B cell (primary cell): Measurements from ENCODE around the gene ALDH1A1. TPM values are rescaled to one million over a fixed set of nuclear protein-coding genes. Genes with fewer than 3 reads are reported as not detected.

Experiments
- ATAC-seq: fragments of 200-7000 bp; cut with Tn5 transposase; one replicate; pipeline ENCODE4 v1.10.0; 2021; ENCODE audit warnings: low read depth, mild to moderate bottlenecking, moderate number of reproducible peaks, moderate library complexity
- CTCF ChIA-PET: fragments of 350-600 bp; sonication (Branson Sonifier 250); formaldehyde crosslinking; loops from one replicate; lab custom pipeline; 2021; ENCODE audit warnings: antibody characterized with exemption, inconsistent platforms; lab: Charles Lee
- POLR2A ChIA-PET: fragments of 350-600 bp; sonication (Branson Sonifier 250); formaldehyde crosslinking; loops from one replicate; lab custom pipeline; 2021; ENCODE audit warnings: antibody characterized with exemption; lab: Charles Lee
- DNase-seq: peaks from one replicate; pipeline ENCODE4 v3.0.0; 2013
- H2AFZ ChIP-seq: 2 replicates; pipeline ENCODE4 v1.6.1; 2012; ENCODE audit warnings: mild to moderate bottlenecking, low read depth, low read length; ENCODE audit not compliant: insufficient read depth, poor library complexity, severe bottlenecking
- H3K27ac ChIP-seq, 2 donors: 1 replicate in 1 of 2; 2 replicates in 1 of 2; pipeline ENCODE4 v1.5.1; 2012 to 2013; ENCODE audit warnings: low read length in 2 of 2, mild to moderate bottlenecking in 2 of 2, moderate library complexity in 1 of 2
- H3K27me3 ChIP-seq, 4 experiments: fragments of 200-600 bp in 1 of 4; sonication (generic) in 1 of 4; replicated peaks in 1 of 4; 1 replicate in 2 of 4; 2 replicates in 2 of 4; pipeline versions ENCODE4 v1.6.1 to v1.7.0; 2013 to 2016; ENCODE audit warnings: low read length in 3 of 4, mild to moderate bottlenecking in 2 of 4, mixed read lengths in 1 of 4, moderate library complexity in 1 of 4; ENCODE audit not compliant: insufficient read depth in 4 of 4, control insufficient read depth in 3 of 4; ENCODE audit errors: control extremely low read depth in 1 of 4
- H3K36me3 ChIP-seq, 2 experiments: replicated peaks in 1 of 2; 1 replicate in 1 of 2; 2 replicates in 1 of 2; pipeline versions ENCODE4 v1.6.1 to v1.7.1; 2013; ENCODE audit warnings: low read length in 1 of 2; ENCODE audit not compliant: insufficient read depth in 2 of 2, control insufficient read depth in 1 of 2; ENCODE audit errors: control extremely low read depth in 1 of 2, extremely low read depth in 1 of 2
- H3K4me1 ChIP-seq, 2 donors: fragments of 200-600 bp in 1 of 2; sonication (generic) in 1 of 2; 1 replicate in 1 of 2; 2 replicates in 1 of 2; pipeline versions ENCODE4 v1.5.1 to v1.6.1; 2013 to 2017; ENCODE audit warnings: low read length in 2 of 2; ENCODE audit not compliant: control insufficient read depth in 2 of 2, insufficient read depth in 2 of 2
- H3K4me2 ChIP-seq: replicated peaks from 2 replicates; pipeline ENCODE3; 2012; ENCODE audit warnings: mild to moderate bottlenecking, low read depth, low read length; ENCODE audit not compliant: poor library complexity, severe bottlenecking
- H3K4me3 ChIP-seq, 5 experiments: fragments of 200-600 bp in 1 of 5; sonication (generic) in 1 of 5; 1 replicate in 3 of 5; 2 replicates in 2 of 5; pipeline versions ENCODE4 v1.5.1 to v1.7.0; 2011 to 2016; ENCODE audit warnings: low read length in 4 of 5, mild to moderate bottlenecking in 4 of 5, low read depth in 2 of 5, control low read depth in 1 of 5, moderate library complexity in 1 of 5; ENCODE audit not compliant: insufficient read depth in 1 of 5; ENCODE audit errors: control extremely low read depth in 1 of 5, extremely low read depth in 1 of 5
- H3K79me2 ChIP-seq: fragments of 200-600 bp; sonication (generic); one replicate; pipeline ENCODE4 v1.6.0; 2016; ENCODE audit warnings: low read length; ENCODE audit not compliant: control insufficient read depth, insufficient read depth
- H3K9ac ChIP-seq: fragments of 200-600 bp; sonication (generic); 2 replicates; pipeline ENCODE4 v1.6.1; 2017; ENCODE audit warnings: mild to moderate bottlenecking, low read length, moderate library complexity
- H3K9me3 ChIP-seq, 3 donors: one replicate each; pipeline versions ENCODE4 v1.6.1 to v1.7.1; 2013; ENCODE audit warnings: low read length in 2 of 3; ENCODE audit not compliant: control insufficient read depth in 2 of 3, insufficient read depth in 1 of 3; ENCODE audit errors: control extremely low read depth in 1 of 3
- H4K20me1 ChIP-seq: 2 replicates; pipeline ENCODE4 v1.6.0; 2012; ENCODE audit warnings: mild to moderate bottlenecking, low read length; ENCODE audit not compliant: insufficient read depth, control insufficient read depth, poor library complexity, severe bottlenecking
- H3K27ac Mint-ChIP-seq: one replicate; pipeline ENCODE4 v1.8.0; 2021; ENCODE audit warnings: mixed read lengths
- H3K27me3 Mint-ChIP-seq: one replicate; pipeline ENCODE4 v1.8.0; 2021; ENCODE audit warnings: mixed read lengths
- H3K4me1 Mint-ChIP-seq: one replicate; pipeline ENCODE4 v1.8.0; 2021; ENCODE audit warnings: mixed read lengths
- H3K4me3 Mint-ChIP-seq: one replicate; pipeline ENCODE4 v1.8.0; 2021; ENCODE audit warnings: mixed read lengths
- H3K9me3 Mint-ChIP-seq: one replicate; pipeline ENCODE4 v1.8.0; 2022; ENCODE audit warnings: mixed read lengths; ENCODE audit not compliant: insufficient read depth
- CTCF ChIP-seq: fragments of 200-600 bp; IDR thresholded peaks from one replicate; pipeline ENCODE4 v1.8.0; 2022; ENCODE audit warnings: antibody characterized with exemption, mild to moderate bottlenecking
- EZH2 ChIP-seq: IDR thresholded peaks from 2 replicates; pipeline ENCODE4 v1.6.1; 2012; ENCODE audit warnings: borderline replicate concordance, low read depth, mild to moderate bottlenecking, moderate library complexity, low read length; ENCODE audit not compliant: insufficient read depth, poor library complexity, severe bottlenecking
- WGBS: methylation state at CpG from one replicate; pipeline ENCODE4 v1.1.5; 2013; ENCODE audit warnings: missing lambda C conversion rate; ENCODE audit not compliant: insufficient coverage; 5-methylcytosine and 5-hydroxymethylcytosine counted together
- intact Hi-C: fragments of 100-400 bp; cut with micrococcal nuclease; formaldehyde crosslinking; loops from one replicate; pipeline ENCODE4 v1.10.0; 2022
- polyA plus RNA-seq: library from polyadenylated mRNA; depleted of rRNA; stranded (reverse); fragments of >200 nt; gene quantifications from 2 replicates; pipeline ENCODE4 v1.2.3, GENCODE V29; 2012
- total RNA-seq, 2 donors: library from RNA; stranded (reverse); fragments of 120-200 nt in 1 of 2; gene quantifications; 1 replicate in 1 of 2; 2 replicates in 1 of 2; pipeline versions ENCODE4 v1.2.3 to v1.2.4, GENCODE V29; 2013 to 2022

Gene ALDH1A1
- total and polyA plus RNA-seq, 2 donors (not counting 1 experiment from before 2014, with no cell fraction given): 0.43 TPM; not detected in 1

GRCh38 chr9:72928042-72928507, 24.8 kb downstream of the ALDH1A1 start:
- Histone ChIP-seq H3K4me3 (no peak overlapping the region), H3K79me2 (no peaks in the 10 kb centered on the region), H3K27ac (no peak overlapping the region), H2AFZ (no peak overlapping the region), H3K36me3 (no peaks in the 10 kb centered on the region), H4K20me1 (no peaks in the 10 kb centered on the region), H3K27me3 (no peaks in the 10 kb centered on the region), H3K4me2 (no peak overlapping the region), H3K9me3 (no peaks in the 10 kb centered on the region), H3K4me1 (no peaks in the 10 kb centered on the region), H3K9ac (no peak overlapping the region)
- CTCF ChIA-PET: no interaction called here
- no peak overlapping the region for H3K27ac Mint-ChIP-seq
- WGBS: no CpG with 5 or more reads among the region's 4 CpGs
- DNase-seq: no peak
- H3K27me3 Mint-ChIP-seq: no peaks in the 10 kb centered on the region
- H3K4me3 Mint-ChIP-seq: no peak overlapping the region
- no peak for ATAC-seq
- no peaks in the 10 kb centered on the region for H3K9me3 Mint-ChIP-seq
- H3K4me1 Mint-ChIP-seq: no peaks in the 10 kb centered on the region
- TF ChIP-seq EZH2: no peak
- no peak for TF ChIP-seq CTCF
- intact Hi-C loops: no loop called here
- POLR2A ChIA-PET: no interaction called here

- Mint-ChIP-seq H3K4me3 (no peak overlapping the region), H3K9me3 (no peaks in the 10 kb centered on the region), H3K4me1 (no peaks in the 10 kb centered on the region), H3K27me3 (no peaks in the 10 kb centered on the region), H3K27ac (no peak overlapping the region)
- TF ChIP-seq CTCF: no peak
- ATAC-seq (no peak), DNase-seq (no peak)
- Histone ChIP-seq H3K79me2 (no peaks in the 10 kb centered on the region), H3K27ac (no peak overlapping the region), H3K4me2 (no peak overlapping the region), H2AFZ (no peak overlapping the region), H3K9me3 (no peaks in the 10 kb centered on the region), H3K27me3 (no peaks in the 10 kb centered on the region), H3K4me1 (no peaks in the 10 kb centered on the region), H3K9ac (no peak overlapping the region), H3K4me3 (no peak overlapping the region), H3K36me3 (no peaks in the 10 kb centered on the region), H4K20me1 (no peaks in the 10 kb centered on the region)
- no CpG with 5 or more reads among the region's 1 CpG for WGBS
- intact Hi-C loops: no loop called here
- CTCF ChIA-PET: no interaction called here
- POLR2A ChIA-PET: no interaction called here
Observed at GRCh38 chr9:72926506-72926905, 26.3 kb downstream of the ALDH1A1 start.
